Spleen (tissue), 7 donors: Measurements from ENCODE around the gene KLHL22.

Source experiments
- CTCF ChIP-seq, 11 experiments: fragments of 200-600 bp in 7 of 11; fragments of 450-650 bp in 4 of 11; sonication (generic) in 4 of 11; IDR thresholded peaks in 8 of 11; conservative IDR thresholded peaks in 3 of 11; 1 replicate in 7 of 11; 2 replicates in 4 of 11; pipeline versions ENCODE4 v1.4.0 to v1.8.0; 2016 to 2021; ENCODE audit warnings: antibody characterized with exemption in 11 of 11, inconsistent platforms in 4 of 11, mild to moderate bottlenecking in 1 of 11
- POLR2A ChIP-seq, 3 donors: fragments of 450-650 bp; IDR thresholded peaks; one replicate each; pipeline ENCODE4 v1.5.1; 2017; ENCODE audit warnings: antibody characterized with exemption in 3 of 3, mild to moderate bottlenecking in 1 of 3
- POLR2AphosphoS5 ChIP-seq, 3 donors: sonication (generic); formaldehyde crosslinking; IDR thresholded peaks; one replicate each; pipeline ENCODE4 v1.5.1; 2017; ENCODE audit warnings: antibody characterized with exemption in 3 of 3
- donor health status: DM: no; HTN: no; CAD: no; lungs with moderate emphysema.
- donor health status: DM: no; HTN: no; CAD: no.
- donor health status: DM: no; HTN: no; CAD: no.

- TF ChIP-seq CTCF (IDR thresholded peaks at IDR 0.05 in 8 of 11, conservative IDR thresholded peaks at IDR 0.05 in 3 of 11) (no peak), POLR2AphosphoS5 (IDR thresholded peaks at IDR 0.05) (no peak), POLR2A (IDR thresholded peaks at IDR 0.05) (no peak)
These were observed 76.0 kb downstream of the KLHL22 start for GRCh38 chr22:20419664-20419951.
